KOPT-K1 (cell line): ENCODE measurements around the gene PDE8B.
"Not testable (repeated sequence)": the region's sequence is repeated elsewhere in the genome, so short reads cannot be mapped to it uniquely, and the experiment has no call there.

Experiments used
- H3K27ac ChIP-seq: fragments of 200-600 bp; sonication (generic); 2 replicates; pipeline ENCODE4 v1.5.1; 2016; ENCODE audit warnings: antibody characterized with exemption, mild to moderate bottlenecking, low read depth, low read length; ENCODE audit not compliant: poor library complexity, severe bottlenecking
- H3K36me3 ChIP-seq: fragments of 200-600 bp; sonication (generic); 2 replicates; pipeline ENCODE4 v1.5.1; 2017; ENCODE audit warnings: antibody characterized with exemption, mild to moderate bottlenecking, low read length, moderate library complexity; ENCODE audit not compliant: insufficient read depth
- H3K9me3 ChIP-seq: fragments of 200-600 bp; sonication (generic); 2 replicates; pipeline ENCODE4 v1.5.1; 2017; ENCODE audit warnings: antibody characterized with exemption, low read length, mild to moderate bottlenecking; ENCODE audit not compliant: insufficient read depth, poor library complexity, severe bottlenecking

The PDE8B gene

GRCh38 chr5:77359231-77359630 is 148.8 kb downstream of the PDE8B start:
- H3K27ac ChIP-seq = no peak overlapping the region
- no peaks in the 10 kb centered on the region for H3K9me3 ChIP-seq
- no peaks in the 10 kb centered on the region for H3K36me3 ChIP-seq

- Histone ChIP-seq H3K9me3 (no peaks in the 10 kb centered on the region), H3K27ac (no peak overlapping the region), H3K36me3 (no peaks in the 10 kb centered on the region)
These were observed 149.9 kb downstream of the PDE8B start for GRCh38 chr5:77360381-77360780.

GRCh38 chr5:77360973-77361372 is 150.5 kb downstream of the PDE8B start:
- Histone ChIP-seq H3K27ac (no peak overlapping the region), H3K9me3 (no peaks in the 10 kb centered on the region), H3K36me3 (no peaks in the 10 kb centered on the region)

GRCh38 chr5:77366717-77367500 is 156.4 kb downstream of the PDE8B start:
- Histone ChIP-seq H3K36me3 (no peaks in the 10 kb centered on the region), H3K9me3 (no peaks in the 10 kb centered on the region), H3K27ac (no peak overlapping the region)

GRCh38 chr5:77367741-77368140 is 157.3 kb downstream of the PDE8B start:
- no peak overlapping the region for H3K27ac ChIP-seq
- no peaks in the 10 kb centered on the region for H3K36me3 ChIP-seq
- no peaks in the 10 kb centered on the region for H3K9me3 ChIP-seq

GRCh38 chr5:77368367-77368766 is 157.9 kb downstream of the PDE8B start:
- H3K36me3 ChIP-seq = no peaks in the 10 kb centered on the region

GRCh38 chr5:77369566-77369965 is 159.1 kb downstream of the PDE8B start:
- H3K9me3 ChIP-seq = no peaks in the 10 kb centered on the region
- no peaks in the 10 kb centered on the region for H3K36me3 ChIP-seq
- no peak overlapping the region for H3K27ac ChIP-seq

More at GRCh38 chr5:77368367-77368766, 157.9 kb downstream of the PDE8B start:
- no peaks in the 10 kb centered on the region for H3K9me3 ChIP-seq
- no peak overlapping the region for H3K27ac ChIP-seq

DNA sequence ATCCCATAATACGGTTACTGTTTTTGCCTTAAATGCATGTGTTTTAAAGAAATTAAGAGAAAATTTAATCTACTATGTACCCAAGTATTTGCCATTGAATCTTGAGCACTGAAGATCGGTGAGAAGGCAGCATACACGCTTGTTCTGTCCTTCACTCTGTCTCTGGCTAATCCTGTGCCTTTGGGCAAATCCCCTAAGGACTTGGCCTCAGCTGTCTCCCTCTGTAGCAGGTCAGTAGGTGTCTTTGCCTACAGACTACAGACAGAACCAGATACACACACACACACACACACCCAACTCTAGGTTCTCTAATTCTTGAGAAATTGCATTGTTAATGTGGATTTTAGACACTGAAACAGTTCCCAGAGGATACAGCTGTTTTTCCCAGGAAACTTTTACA is 164.2 kb downstream of the PDE8B start:
- H3K9me3 ChIP-seq = no peaks in the 10 kb centered on the region
- no peak overlapping the region for H3K27ac ChIP-seq
- H3K36me3 ChIP-seq = no peaks in the 10 kb centered on the region

GRCh38 chr5:77376609-77377300 is 166.3 kb downstream of the PDE8B start:
- Histone ChIP-seq H3K9me3 (no peaks in the 10 kb centered on the region), H3K27ac (no peak overlapping the region), H3K36me3 (no peaks in the 10 kb centered on the region)

GRCh38 chr5:77379558-77380061 is 169.1 kb downstream of the PDE8B start:
- Histone ChIP-seq H3K27ac (no peak overlapping the region), H3K9me3 (no peaks in the 10 kb centered on the region), H3K36me3 (no peaks in the 10 kb centered on the region)

DNA sequence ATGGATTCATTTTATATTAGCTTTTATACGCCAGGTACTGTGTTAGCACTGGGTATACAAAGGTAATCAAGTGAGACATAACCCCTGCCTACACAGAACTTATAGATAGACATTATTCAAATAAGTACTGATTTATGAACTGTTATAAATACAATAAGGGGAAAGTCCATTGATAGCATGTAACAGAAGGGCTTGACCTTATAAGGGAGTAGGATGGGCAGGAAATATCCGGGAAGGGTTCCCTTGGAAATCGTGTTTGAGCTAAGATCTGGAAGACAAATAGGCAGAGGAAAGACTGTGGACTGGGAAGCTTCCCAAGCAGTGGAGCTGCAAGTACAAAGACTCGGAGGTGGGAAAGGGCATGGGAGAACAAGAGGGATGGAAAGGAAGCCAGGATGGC is 170.2 kb downstream of the PDE8B start:
- no peaks in the 10 kb centered on the region for H3K9me3 ChIP-seq
- no peaks in the 10 kb centered on the region for H3K36me3 ChIP-seq
- no peak overlapping the region for H3K27ac ChIP-seq

GRCh38 chr5:77383336-77383735 is 172.9 kb downstream of the PDE8B start:
- not testable (repeated sequence) for H3K9me3 ChIP-seq, H3K36me3 ChIP-seq, H3K27ac ChIP-seq

GRCh38 chr5:77386340-77386739 is 175.9 kb downstream of the PDE8B start:
- H3K27ac ChIP-seq, H3K9me3 ChIP-seq, H3K36me3 ChIP-seq: not testable (repeated sequence)

DNA sequence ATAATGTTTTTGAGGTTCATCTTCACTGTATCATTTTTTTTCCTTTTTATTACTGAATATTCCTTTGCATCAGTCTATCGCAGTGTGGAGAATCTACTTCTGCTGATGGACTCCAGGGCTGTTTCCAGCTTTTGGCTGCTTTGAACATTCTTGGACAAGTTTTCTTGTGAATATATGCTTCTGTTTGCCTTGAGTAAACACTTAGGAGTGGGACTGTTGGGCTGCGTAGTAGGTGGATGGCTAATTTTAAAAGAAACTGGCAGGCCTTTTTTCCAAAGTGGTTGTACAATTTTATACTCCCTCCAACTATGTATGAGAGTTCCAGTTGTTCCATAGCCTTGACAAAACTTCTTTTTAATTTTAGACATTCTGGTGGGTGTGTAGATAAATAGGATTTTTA is 179.3 kb downstream of the PDE8B start:
- Histone ChIP-seq H3K36me3 (no peaks in the 10 kb centered on the region), H3K9me3 (no peaks in the 10 kb centered on the region), H3K27ac (no peak overlapping the region)

DNA sequence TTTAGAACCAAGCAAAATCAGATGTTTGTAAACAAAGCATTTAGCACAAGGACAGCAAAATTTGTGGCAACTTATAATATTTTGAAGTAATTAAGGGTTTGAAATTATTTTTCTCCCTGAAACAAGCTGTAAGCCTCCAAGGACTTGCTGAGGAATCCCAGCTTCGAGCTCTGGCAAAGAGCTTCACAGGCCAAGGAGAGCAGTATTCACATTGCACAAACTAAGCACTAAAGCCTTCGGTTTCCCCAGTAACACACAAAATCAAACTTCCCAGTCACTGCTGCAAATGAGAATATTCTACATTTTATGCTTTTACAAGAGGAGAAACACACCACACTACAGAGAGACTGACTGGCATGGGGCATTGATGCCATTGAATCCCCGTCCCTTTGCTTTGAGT is 179.7 kb downstream of the PDE8B start:
- no peak overlapping the region for H3K27ac ChIP-seq
- no peaks in the 10 kb centered on the region for H3K9me3 ChIP-seq
- no peaks in the 10 kb centered on the region for H3K36me3 ChIP-seq

GRCh38 chr5:77390795-77391194 is 180.3 kb downstream of the PDE8B start:
- no peak overlapping the region for H3K27ac ChIP-seq
- H3K9me3 ChIP-seq = no peaks in the 10 kb centered on the region
- no peaks in the 10 kb centered on the region for H3K36me3 ChIP-seq
